ENCODE measurements around the gene GEMIN4. TPM values are rescaled to one million over a fixed set of nuclear protein-coding genes. Genes with fewer than 3 reads are reported as not detected.

GEMIN4 gene
- total and polyA plus RNA-seq, 7 donors, result 7.2 to 21.9 (median 12.6) TPM

DNA sequence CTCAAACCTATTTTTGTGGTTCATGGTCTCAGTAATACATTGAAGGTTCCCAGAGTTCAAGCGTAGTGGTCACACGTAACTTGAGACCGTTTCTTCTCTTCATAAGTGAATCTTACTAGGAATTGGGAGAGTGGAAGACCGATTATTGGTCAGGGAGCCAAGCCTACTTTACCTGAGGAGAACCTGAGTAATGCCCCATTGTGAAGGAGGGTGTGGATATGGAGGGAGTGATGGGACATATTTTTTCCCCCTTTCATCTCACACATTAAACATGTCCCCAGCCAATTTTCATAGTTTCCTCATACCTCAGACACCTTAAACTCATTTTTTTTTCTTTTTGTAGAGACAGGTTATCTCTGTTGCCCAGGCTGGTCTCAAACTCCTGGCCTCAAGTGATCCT lies 8.9 kb downstream of the GEMIN4 start:
- Histone ChIP-seq H3K4me1 (no peaks in the 10 kb centered on the region), H3K4me3 (no peak overlapping the region), H3K27ac (no peak overlapping the region), H3K27me3 (ENCODE audit: insufficient read depth in 3 of 3, low read length in 2 of 3) (no peaks in the 10 kb centered on the region), H3K36me3 (ENCODE audit: insufficient read depth in 1 of 2, low read depth in 1 of 2) (peaks cover 6 to 87% of the 10 kb centered on the region in 2 donors), H3K9me3 (no peaks in the 10 kb centered on the region)
- intact Hi-C loops (cut with DNase I), result no loop called here
- WGBS, 3 donors, result 93 to 96% (median 96%) methylated on average over 4 of the region's 4 CpGs
- DNase-seq, result no peak
- ATAC-seq, result no peak
- TF ChIP-seq, protein P1, sequence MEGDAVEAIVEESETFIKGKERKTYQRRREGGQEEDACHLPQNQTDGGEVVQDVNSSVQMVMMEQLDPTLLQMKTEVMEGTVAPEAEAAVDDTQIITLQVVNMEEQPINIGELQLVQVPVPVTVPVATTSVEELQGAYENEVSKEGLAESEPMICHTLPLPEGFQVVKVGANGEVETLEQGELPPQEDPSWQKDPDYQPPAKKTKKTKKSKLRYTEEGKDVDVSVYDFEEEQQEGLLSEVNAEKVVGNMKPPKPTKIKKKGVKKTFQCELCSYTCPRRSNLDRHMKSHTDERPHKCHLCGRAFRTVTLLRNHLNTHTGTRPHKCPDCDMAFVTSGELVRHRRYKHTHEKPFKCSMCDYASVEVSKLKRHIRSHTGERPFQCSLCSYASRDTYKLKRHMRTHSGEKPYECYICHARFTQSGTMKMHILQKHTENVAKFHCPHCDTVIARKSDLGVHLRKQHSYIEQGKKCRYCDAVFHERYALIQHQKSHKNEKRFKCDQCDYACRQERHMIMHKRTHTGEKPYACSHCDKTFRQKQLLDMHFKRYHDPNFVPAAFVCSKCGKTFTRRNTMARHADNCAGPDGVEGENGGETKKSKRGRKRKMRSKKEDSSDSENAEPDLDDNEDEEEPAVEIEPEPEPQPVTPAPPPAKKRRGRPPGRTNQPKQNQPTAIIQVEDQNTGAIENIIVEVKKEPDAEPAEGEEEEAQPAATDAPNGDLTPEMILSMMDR (IDR thresholded peaks at IDR 0.05), result no peak

DNA sequence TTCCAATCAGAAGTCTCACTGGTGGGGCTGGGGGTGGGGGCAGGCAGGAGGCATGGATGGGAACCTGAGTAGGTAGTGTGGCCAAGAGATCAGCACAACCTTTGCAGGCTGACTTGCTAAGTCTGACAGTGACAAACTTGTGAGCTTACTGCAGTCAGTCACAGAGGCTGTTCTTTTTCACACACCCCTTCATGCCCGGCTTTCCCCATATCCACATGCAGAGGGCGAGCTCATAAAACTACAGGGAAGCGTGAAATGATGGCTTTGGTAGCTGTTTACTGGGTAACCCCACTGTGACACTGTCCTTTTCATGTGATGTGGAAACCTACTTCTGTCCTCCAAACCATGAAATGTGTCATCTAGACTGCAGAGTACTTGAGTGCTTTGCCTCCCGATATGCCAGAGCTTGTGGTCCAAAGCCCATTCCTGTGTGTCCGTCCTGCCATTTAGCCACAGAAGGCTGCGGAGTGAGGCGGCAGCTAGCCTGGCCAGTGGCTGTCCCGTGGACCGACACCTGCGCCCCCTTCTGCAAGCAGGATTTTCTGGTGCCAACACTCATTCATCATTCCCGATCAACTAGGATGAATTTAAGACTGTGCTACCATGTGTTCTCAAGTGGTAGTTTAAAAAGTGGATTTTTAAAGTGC lies 9.8 kb downstream of the GEMIN4 start:
- Histone ChIP-seq H3K4me1 (no peaks in the 10 kb centered on the region), H3K27me3 (ENCODE audit: insufficient read depth in 3 of 3, low read length in 2 of 3) (no peaks in the 10 kb centered on the region), H3K4me3 (no peak overlapping the region), H3K27ac (no peak overlapping the region), H3K9me3 (no peaks in the 10 kb centered on the region), H3K36me3 (ENCODE audit: insufficient read depth in 1 of 2, low read depth in 1 of 2) (peaks cover 6 to 80% of the 10 kb centered on the region in 2 donors)
- no peak for ATAC-seq
- TF ChIP-seq, protein P1 (IDR thresholded peaks at IDR 0.05), result no peak
- 79 to 87% (median 83%) methylated on average over 11 of the region's 11 CpGs for WGBS, 3 donors
- no peak for DNase-seq
- intact Hi-C loops (cut with DNase I), result no loop called here

DNA sequence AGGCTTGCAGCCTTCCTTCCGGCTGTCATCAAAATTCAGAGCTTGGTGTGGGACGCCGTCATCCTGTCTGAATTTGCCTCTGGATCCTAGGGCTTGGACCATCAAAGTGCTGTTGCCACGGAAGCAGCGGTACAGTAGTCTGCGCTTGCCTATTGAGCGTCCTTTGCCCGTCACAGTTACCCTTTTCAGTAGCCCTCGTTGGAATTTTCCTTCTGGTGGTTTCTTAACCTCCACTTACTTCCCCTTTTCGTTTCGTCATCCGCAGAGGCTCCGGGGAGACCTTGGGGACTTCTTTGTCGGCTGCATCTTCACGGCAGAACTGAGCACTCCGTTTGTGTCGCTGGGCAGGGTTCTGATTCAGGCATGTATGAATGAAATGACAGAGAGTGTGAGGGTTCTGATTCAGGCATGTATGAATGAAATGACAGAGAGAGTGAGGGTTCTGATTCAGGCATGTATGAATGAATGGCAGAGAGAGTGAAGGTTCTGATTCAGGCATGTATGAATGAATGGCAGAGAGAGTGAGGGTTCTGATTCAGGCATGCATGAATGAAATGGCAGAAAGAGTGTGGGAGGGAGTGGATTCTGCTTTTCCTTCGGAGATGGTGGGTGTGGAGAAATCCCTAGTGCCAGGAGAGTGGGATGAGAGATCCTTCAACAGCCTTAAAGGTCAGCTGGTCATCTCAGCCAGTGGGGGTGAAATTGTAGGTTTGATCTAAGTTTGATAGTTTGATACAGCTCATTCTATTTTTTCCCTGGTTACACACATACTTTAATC lies 11.6 kb downstream of the GEMIN4 start:
- Histone ChIP-seq H3K36me3 (ENCODE audit: insufficient read depth in 1 of 2, low read depth in 1 of 2) (peaks cover 3 to 61% of the 10 kb centered on the region in 2 donors), H3K4me1 (no peaks in the 10 kb centered on the region), H3K27me3 (ENCODE audit: insufficient read depth in 3 of 3, low read length in 2 of 3) (no peaks in the 10 kb centered on the region), H3K27ac (no peak overlapping the region), H3K4me3 (no peak overlapping the region), H3K9me3 (no peaks in the 10 kb centered on the region)
- intact Hi-C loops (cut with DNase I), result no loop called here
- WGBS, 3 donors, result 79 to 92% (median 81%) methylated on average over 18 of the region's 18 CpGs
- no peak for ATAC-seq
- TF ChIP-seq, protein P1 (IDR thresholded peaks at IDR 0.05), result no peak
- DNase-seq, result no peak

DNA sequence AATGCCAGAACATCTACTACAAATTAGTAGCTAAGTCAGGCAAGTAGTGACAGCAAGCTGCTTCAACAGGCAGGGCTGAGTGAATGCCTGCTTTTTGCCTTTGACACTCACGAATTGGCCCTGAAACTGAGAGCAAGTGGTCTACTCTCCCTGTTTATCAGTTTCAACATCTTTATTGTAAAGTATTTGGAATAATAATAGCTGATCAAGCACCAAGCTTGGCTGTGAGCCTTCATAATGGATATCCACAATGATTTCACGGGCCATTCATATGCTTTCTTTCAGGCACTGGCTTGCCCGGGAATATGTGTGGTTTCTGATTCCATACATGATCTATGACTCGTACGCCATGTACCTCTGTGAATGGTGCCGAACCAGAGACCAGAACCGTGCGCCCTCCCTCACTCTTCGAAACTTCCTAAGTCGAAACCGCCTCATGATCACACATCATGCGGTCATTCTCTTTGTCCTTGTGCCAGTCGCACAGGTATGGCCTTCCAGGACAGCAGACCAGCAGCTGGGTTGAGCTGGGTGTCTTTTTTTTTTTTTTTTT lies 14.4 kb downstream of the GEMIN4 start:
- H3K4me3 ChIP-seq, result no peak overlapping the region
- peaks cover 3 to 34% of the 10 kb centered on the region in 2 donors for H3K36me3 ChIP-seq (ENCODE audit: insufficient read depth in 1 of 2, low read depth in 1 of 2)
- ATAC-seq (no peak), DNase-seq (no peak)
- H3K4me1 ChIP-seq, result no peaks in the 10 kb centered on the region
- no peak overlapping the region for H3K27ac ChIP-seq
- no peaks in the 10 kb centered on the region for H3K9me3 ChIP-seq
- H3K27me3 ChIP-seq (ENCODE audit: insufficient read depth in 3 of 3, low read length in 2 of 3), result peaks cover 0 to 1% (median 0%) of the 10 kb centered on the region in 3 donors
- TF ChIP-seq, protein P1 (IDR thresholded peaks at IDR 0.05), result no peak
- WGBS, 3 donors, result 92 to 94% (median 94%) methylated on average over 13 of the region's 13 CpGs
- intact Hi-C loops (cut with DNase I), result no loop called here

Data from psoas muscle (tissue), 8 donors.